Ectodermal cell (in vitro differentiated cells): ENCODE data around the gene NPAS1.
A peak's percentile ranks its signal among the peaks of the same experiment; 100 is the strongest.
"Not testable (repeated sequence)": the region's sequence is repeated elsewhere in the genome, so short reads cannot be mapped to it uniquely, and the experiment has no call there.

Experiments
- H3K27ac ChIP-seq: 2 replicates; pipeline ENCODE4 v1.7.0; 2013; ENCODE audit warnings: mild to moderate bottlenecking, low read depth, low read length; ENCODE audit not compliant: insufficient read depth, poor library complexity, severe bottlenecking
- H3K27me3 ChIP-seq: 2 replicates; pipeline ENCODE4 v1.7.0; 2013; ENCODE audit warnings: mild to moderate bottlenecking, low read length; ENCODE audit not compliant: insufficient read depth, control insufficient read depth, poor library complexity, severe bottlenecking
- H3K36me3 ChIP-seq: one replicate; pipeline ENCODE4 v1.7.0; 2013; ENCODE audit warnings: low read length; ENCODE audit not compliant: control insufficient read depth, insufficient read depth
- H3K4me1 ChIP-seq: one replicate; pipeline ENCODE4 v1.7.0; 2013; ENCODE audit warnings: low read length; ENCODE audit not compliant: control insufficient read depth, insufficient read depth
- H3K4me3 ChIP-seq: 2 replicates; pipeline ENCODE4 v1.7.0; 2013; ENCODE audit warnings: low read depth, low read length, control low read depth; ENCODE audit not compliant: insufficient read depth
- H3K9me3 ChIP-seq: 2 replicates; pipeline ENCODE4 v1.7.0; 2013; ENCODE audit warnings: mild to moderate bottlenecking, low read length, moderate library complexity; ENCODE audit not compliant: control insufficient read depth
- WGBS, 2 experiments: methylation state at CpG; one replicate each; pipeline ENCODE4 v1.1.7; 2013; ENCODE audit warnings: missing lambda C conversion rate in 2 of 2; 5-methylcytosine and 5-hydroxymethylcytosine counted together

The NPAS1 gene

DNA sequence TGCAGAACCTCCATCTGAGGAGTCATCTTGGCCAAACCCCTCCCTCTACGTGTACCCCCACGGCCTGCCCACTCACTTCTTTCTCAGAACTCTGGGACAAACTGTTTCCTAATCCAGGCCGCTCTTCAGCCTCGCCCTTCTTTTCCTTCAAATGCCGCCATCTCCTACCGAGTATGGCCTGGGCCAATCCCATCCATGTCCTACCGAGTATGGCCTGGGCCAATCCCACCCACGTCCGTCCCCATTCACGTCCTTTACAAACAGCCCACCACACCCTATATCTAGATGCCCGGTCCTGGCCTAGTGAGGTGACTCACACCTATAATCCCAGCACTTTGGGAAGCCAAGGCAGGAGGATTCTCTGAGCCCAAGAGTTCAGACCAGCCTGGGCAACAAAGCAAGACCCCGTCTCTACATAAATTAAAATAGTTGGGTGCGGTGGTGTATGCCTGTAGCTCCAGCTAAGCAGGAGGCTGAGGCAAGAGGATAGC, 27.7 kb downstream of the NPAS1 start:
- Histone ChIP-seq H3K36me3 (no peaks in the 10 kb centered on the region), H3K27ac (no peak overlapping the region), H3K4me3 (peak overlapping the region; percentile 93), H3K4me1 (no peaks in the 10 kb centered on the region), H3K27me3 (no peaks in the 10 kb centered on the region), H3K9me3 (no peaks in the 10 kb centered on the region)
- 85 to 86% methylated on average over 13 of the region's 13 CpGs for WGBS, 2 experiments

DNA sequence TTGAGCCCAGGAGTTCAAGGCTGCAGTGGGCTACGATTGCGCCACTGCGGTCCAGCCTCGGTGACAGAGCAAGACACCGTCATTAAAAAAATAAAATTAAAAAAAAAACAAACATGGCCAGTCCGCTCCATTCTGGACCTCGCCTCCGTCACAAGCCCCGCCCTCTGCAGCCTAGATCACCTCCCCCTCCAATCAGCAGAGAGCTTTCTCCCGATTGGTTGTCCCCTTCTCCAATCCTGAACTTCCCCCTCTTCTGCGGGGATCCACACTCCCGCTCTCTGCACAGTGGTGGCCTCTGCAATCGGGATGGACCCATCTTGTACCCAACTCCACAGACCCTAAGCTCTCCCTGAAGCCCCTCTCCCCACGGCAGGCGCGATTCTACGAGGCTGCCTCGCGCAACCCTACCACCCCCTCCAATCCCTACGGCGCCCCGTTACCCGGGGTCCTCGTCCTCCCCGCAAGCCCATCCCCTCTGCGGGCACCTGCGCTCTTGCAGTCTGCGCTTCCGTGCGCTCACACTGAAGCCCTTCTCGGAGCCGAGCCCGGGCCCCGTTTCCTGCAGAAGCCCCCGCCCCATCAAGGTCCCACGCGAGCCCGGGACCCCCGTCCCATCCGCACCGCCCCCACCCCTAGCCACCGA, 28.2 kb downstream of the NPAS1 start:
- WGBS, 2 experiments: 1 to 3% methylated on average over 42 of the region's 42 CpGs
- no peaks in the 10 kb centered on the region for H3K4me1 ChIP-seq

DNA sequence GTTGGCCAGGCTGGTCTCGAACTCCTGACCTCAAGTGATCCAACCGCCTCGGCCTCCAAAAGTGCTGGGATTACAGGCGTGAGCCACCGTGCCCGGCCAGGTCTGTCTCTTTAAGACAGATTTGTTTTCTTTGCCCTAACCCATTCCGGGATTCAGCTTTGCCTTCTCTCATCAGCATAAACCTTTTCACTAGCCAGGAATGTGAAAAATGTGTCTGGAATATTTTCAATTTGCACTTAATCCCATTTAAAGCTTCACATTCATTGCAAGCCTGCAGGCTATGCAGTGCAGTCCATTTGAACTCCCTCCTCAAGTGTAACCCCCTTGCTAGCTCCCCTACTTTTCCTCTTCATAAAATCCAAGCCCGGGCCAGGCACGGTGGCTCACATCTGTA, 29.7 kb downstream of the NPAS1 start:
- Histone ChIP-seq H3K36me3 (no peaks in the 10 kb centered on the region), H3K27me3 (no peaks in the 10 kb centered on the region), H3K4me1 (no peaks in the 10 kb centered on the region), H3K27ac (no peak overlapping the region), H3K9me3 (no peaks in the 10 kb centered on the region), H3K4me3 (no peak overlapping the region)
- 67 to 70% methylated on average over 9 of the region's 9 CpGs for WGBS, 2 experiments

More for the DNA sequence above, 28.2 kb downstream of the NPAS1 start:
- Histone ChIP-seq H3K27me3 (no peaks in the 10 kb centered on the region), H3K9me3 (no peaks in the 10 kb centered on the region), H3K36me3 (no peaks in the 10 kb centered on the region), H3K27ac (no peak overlapping the region), H3K4me3 (peak overlapping the region; percentile 93)

DNA sequence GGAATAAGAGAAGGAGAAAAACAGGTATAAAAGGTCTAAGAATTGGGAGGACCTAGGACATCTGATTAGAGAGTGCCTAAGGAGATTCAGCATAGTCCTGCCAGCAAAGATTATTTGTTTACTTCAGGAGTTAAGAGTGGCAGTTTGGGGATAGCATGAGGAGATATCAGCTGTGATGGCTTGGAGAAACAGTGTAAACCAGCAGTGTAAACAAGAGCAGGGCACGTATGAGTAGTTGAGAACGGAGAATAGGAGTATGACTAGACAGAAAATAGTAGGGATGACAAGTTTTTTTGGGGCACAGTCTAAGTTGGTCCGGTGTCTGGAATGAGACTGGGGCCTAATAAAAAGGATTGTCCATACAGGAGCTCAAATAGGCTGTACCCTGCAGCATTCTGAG, 30.9 kb downstream of the NPAS1 start:
- not testable (repeated sequence) for H3K36me3 ChIP-seq, H3K27me3 ChIP-seq, H3K4me1 ChIP-seq, H3K27ac ChIP-seq, H3K9me3 ChIP-seq, H3K4me3 ChIP-seq
- WGBS, 2 experiments: 93 to 96% methylated on average over 3 of the region's 3 CpGs

DNA sequence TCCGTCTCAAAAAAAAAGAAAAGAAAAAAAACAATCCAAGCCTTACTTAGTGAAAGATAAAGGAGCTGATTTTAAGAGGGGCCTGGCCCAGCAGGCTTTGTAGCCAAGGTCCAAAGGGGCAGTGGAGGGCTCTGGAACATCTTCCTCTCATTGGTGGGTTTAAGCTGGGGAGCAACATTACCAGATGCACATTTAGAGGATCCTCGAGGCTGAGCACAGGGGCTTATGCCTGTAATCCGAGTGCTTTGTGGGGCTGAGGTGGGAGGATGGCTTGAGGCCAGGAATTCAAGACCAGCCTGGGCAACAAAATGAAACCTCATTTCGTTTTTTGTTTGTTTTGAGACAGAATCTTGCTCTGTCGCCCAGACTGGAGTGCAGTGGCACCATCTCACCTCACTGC, 36.8 kb downstream of the NPAS1 start:
- no peaks in the 10 kb centered on the region for H3K36me3 ChIP-seq
- H3K27me3 ChIP-seq: no peaks in the 10 kb centered on the region
- H3K4me3 ChIP-seq: no peak overlapping the region
- H3K27ac ChIP-seq: no peak overlapping the region
- peaks cover 3% of the 10 kb centered on the region for H3K4me1 ChIP-seq
- WGBS, 2 experiments: 79 to 83% methylated on average over 5 of the region's 5 CpGs
- no peaks in the 10 kb centered on the region for H3K9me3 ChIP-seq

DNA sequence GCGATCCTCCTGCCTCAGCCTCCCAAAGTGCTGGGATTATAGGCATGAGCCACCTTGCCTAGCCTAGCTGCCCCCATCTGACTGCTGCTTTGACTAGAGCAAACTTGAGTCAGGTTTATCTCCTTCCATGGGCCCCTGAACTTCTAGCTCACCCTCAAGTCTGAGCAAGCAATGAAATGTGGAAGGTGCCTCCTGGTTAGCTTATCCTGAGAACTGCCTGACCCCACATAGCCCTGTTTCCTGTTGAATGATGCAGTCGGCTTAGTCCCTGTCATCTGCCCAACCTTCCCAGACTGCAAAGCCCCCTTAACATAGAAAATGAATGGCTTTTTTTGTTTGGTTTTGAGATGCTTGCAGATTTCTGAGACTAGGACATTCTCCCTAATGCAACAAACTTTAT, 37.7 kb downstream of the NPAS1 start:
- H3K9me3 ChIP-seq: no peaks in the 10 kb centered on the region
- no peak overlapping the region for H3K4me3 ChIP-seq
- WGBS, 2 experiments: 84 to 92% methylated on average over 2 of the region's 2 CpGs
- H3K27ac ChIP-seq: no peak overlapping the region
- H3K36me3 ChIP-seq: no peaks in the 10 kb centered on the region
- H3K4me1 ChIP-seq: peaks cover 3% of the 10 kb centered on the region
- H3K27me3 ChIP-seq: no peaks in the 10 kb centered on the region

DNA sequence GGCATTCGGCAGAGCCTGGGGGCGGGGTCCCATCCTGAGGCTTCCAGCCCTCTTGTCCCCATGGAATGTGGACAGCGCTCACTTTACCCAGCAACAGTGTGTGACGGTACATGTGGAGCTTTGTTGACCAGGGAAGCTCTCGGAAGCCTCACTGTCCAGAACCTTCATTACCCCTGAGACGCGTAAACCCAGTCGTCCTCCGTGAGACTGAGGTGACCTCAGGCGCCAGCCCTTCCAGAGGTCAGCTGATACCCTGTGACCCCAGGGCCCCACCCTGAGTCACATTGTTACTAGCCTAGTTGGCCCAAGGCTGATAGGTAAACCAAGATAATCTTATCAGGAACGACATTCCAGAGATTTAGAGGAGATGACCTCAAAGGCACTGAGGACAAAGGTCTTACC, 39.0 kb downstream of the NPAS1 start:
- H3K4me1 ChIP-seq: peaks cover 3% of the 10 kb centered on the region
- no peaks in the 10 kb centered on the region for H3K27me3 ChIP-seq
- no peak overlapping the region for H3K4me3 ChIP-seq
- WGBS, 2 experiments: 82 to 89% methylated on average over 11 of the region's 11 CpGs
- H3K27ac ChIP-seq: peak overlapping the region; percentile 59
- H3K9me3 ChIP-seq: no peaks in the 10 kb centered on the region
- H3K36me3 ChIP-seq: no peaks in the 10 kb centered on the region

DNA sequence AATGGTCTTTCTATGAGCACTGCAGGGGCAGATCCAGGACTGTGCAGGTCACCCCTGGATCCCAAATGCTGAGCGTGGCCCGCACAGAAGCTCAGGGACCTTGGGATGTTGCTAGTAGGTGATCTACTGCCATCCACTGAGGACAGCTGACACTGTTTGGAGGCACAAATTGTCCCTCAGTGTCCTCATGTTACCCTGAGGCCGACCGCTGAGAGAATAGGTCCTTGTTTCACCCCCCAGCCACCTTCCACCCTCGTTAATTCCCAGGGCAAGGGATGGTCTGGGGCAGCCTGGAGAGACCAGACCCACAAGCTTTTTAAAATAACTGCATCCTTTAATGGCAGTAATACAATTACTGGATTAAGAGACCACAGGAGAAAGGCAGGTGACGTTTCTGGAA, 44.2 kb downstream of the NPAS1 start:
- Histone ChIP-seq H3K4me3 (no peak overlapping the region), H3K9me3 (no peaks in the 10 kb centered on the region), H3K27me3 (no peaks in the 10 kb centered on the region), H3K27ac (no peak overlapping the region), H3K4me1 (no peaks in the 10 kb centered on the region), H3K36me3 (peaks cover 24% of the 10 kb centered on the region)
- 91 to 94% methylated on average over 5 to 6 of the region's 6 CpGs for WGBS, 2 experiments

DNA sequence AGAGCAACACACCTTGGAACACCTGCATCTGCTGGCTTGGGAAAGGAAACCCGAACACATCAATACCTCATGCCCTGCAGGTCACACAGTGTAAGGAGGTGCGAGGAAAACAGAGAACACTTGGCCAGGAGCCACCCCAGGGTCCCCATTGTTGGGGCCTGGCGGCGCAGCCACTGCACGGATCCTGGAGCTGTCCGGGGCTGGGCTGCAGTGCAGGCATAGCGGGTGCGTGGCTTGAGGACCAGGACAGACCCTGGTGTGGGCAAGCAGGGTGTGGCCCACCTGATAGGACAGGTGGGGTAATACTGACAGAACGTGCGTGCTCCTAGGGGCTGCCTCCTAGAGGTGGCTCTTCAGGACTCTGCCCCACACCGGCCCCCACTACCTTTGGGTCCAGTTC, 45.6 kb downstream of the NPAS1 start:
- WGBS, 2 experiments: 96 to 97% methylated on average over 11 of the region's 11 CpGs
- no peaks in the 10 kb centered on the region for H3K27me3 ChIP-seq
- no peaks in the 10 kb centered on the region for H3K4me1 ChIP-seq
- H3K36me3 ChIP-seq: peaks cover 33% of the 10 kb centered on the region
- peak overlapping the region; percentile 36 for H3K27ac ChIP-seq
- no peaks in the 10 kb centered on the region for H3K9me3 ChIP-seq
- no peak overlapping the region for H3K4me3 ChIP-seq

DNA sequence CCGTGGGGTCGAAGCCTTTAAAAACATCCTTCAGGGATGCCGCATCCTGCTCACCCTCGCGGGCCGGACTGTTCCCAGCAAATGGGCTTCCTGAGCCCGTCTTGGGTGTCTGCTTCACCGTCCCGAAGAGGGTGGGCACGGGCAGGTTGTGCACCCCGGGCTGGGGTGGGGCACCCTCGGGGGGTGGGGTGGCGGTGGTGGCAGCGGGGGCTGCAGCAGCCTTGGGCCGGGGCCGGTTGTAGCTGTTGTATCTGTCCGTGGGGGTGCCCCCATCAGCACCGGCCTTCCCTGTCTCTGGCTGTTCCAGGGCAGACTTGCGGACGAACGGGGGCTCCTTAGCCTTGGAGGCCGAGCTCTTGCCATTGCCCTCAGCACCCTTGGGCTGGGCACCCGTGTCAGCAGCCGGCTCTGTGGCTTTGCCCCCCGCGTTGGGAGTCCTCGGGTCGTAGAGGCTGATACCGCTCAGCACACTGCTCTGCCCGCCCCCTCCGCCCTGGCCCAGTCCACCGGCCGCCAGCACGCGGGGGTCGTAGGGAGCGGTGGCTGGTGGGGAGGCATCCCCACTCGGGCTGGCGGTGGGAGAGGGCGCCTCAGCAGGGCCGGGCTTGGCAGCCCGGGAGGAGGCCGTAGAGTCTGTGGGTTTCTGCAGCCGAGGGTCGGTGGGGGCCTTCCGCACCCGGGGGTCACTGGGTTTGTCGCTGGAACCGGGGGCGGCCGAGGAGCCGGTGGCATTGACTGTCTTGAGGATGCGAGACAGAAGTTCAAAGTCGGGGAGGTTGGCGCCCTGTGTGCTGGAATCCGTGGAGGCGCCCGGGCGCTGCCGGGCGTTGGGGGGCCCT, 47.0 kb downstream of the NPAS1 start:
- H3K27me3 ChIP-seq: no peaks in the 10 kb centered on the region
- no peaks in the 10 kb centered on the region for H3K4me1 ChIP-seq
- H3K4me3 ChIP-seq: no peak overlapping the region
- H3K27ac ChIP-seq: no peak overlapping the region
- no peaks in the 10 kb centered on the region for H3K9me3 ChIP-seq
- peaks cover 40% of the 10 kb centered on the region for H3K36me3 ChIP-seq
- 96 to 97% methylated on average over 61 of the region's 61 CpGs for WGBS, 2 experiments
